Mesenchymal stem cell (in vitro differentiated cells and primary cell): Measurements from ENCODE around the gene ASXL1.

Experiments
- DNase-seq: peaks from one replicate; pipeline ENCODE4 v3.0.0-alpha.2; 2013
- H2AFZ ChIP-seq: one replicate; pipeline ENCODE4 v1.6.1; 2013; ENCODE audit warnings: low read depth, mild to moderate bottlenecking, control low read depth, inconsistent platforms, low read length, moderate library complexity
- H2AK5ac ChIP-seq: 2 replicates; pipeline ENCODE4 v1.6.1; 2013; ENCODE audit warnings: low read length, moderate library complexity, mild to moderate bottlenecking, inconsistent platforms; ENCODE audit not compliant: severe bottlenecking
- H2BK120ac ChIP-seq: one replicate; pipeline ENCODE4 v1.6.1; 2013; ENCODE audit warnings: low read depth, mild to moderate bottlenecking, inconsistent platforms, low read length, moderate library complexity
- H2BK12ac ChIP-seq, 2 experiments: one replicate each; pipeline ENCODE4 v1.6.1; 2013; ENCODE audit warnings: inconsistent platforms in 2 of 2, low read length in 2 of 2, mild to moderate bottlenecking in 2 of 2, moderate library complexity in 2 of 2, control low read depth in 1 of 2
- H2BK15ac ChIP-seq: one replicate; pipeline ENCODE4 v1.6.1; 2013; ENCODE audit warnings: mild to moderate bottlenecking, low read depth, inconsistent platforms; ENCODE audit not compliant: poor library complexity, severe bottlenecking
- H2BK5ac ChIP-seq: 2 replicates; pipeline ENCODE4 v1.6.1; 2013; ENCODE audit warnings: low read depth, mild to moderate bottlenecking, low read length, control low read depth, inconsistent platforms; ENCODE audit not compliant: poor library complexity, severe bottlenecking
- H3K14ac ChIP-seq, 2 experiments: one replicate each; pipeline ENCODE4 v1.6.1; 2013; ENCODE audit warnings: inconsistent platforms in 2 of 2, low read length in 2 of 2, control low read depth in 1 of 2, mild to moderate bottlenecking in 1 of 2, moderate library complexity in 1 of 2
- H3K18ac ChIP-seq, 2 experiments: one replicate each; pipeline ENCODE4 v1.6.1; 2013; ENCODE audit warnings: inconsistent platforms in 2 of 2, low read length in 2 of 2, control low read depth in 1 of 2, low read depth in 1 of 2, mild to moderate bottlenecking in 1 of 2
- H3K23ac ChIP-seq, 2 experiments: one replicate each; pipeline ENCODE4 v1.6.1; 2013; ENCODE audit warnings: inconsistent platforms in 2 of 2, low read length in 2 of 2, mild to moderate bottlenecking in 2 of 2, moderate library complexity in 2 of 2, control low read depth in 1 of 2
- H3K27ac ChIP-seq: 2 replicates; pipeline ENCODE4 v1.5.1; 2013; ENCODE audit warnings: mild to moderate bottlenecking, moderate library complexity, low read length, control low read depth, inconsistent platforms; ENCODE audit not compliant: poor library complexity, severe bottlenecking
- H3K27me3 ChIP-seq, 2 experiments: 2 replicates each; pipeline versions ENCODE4 v1.6.1 to v1.7.0; 2013; ENCODE audit warnings: low read length in 2 of 2, mild to moderate bottlenecking in 2 of 2, moderate library complexity in 2 of 2, control low read depth in 1 of 2, inconsistent platforms in 1 of 2; ENCODE audit not compliant: control insufficient read depth in 1 of 2, insufficient read depth in 1 of 2
- H3K36me3 ChIP-seq, 2 experiments: 2 replicates each; pipeline versions ENCODE4 v1.6.1 to v1.7.0; 2013; ENCODE audit warnings: low read length in 2 of 2, control low read depth in 1 of 2, inconsistent platforms in 1 of 2, low read depth in 1 of 2, mild to moderate bottlenecking in 1 of 2; ENCODE audit not compliant: insufficient read depth in 2 of 2, control insufficient read depth in 1 of 2
- H3K4ac ChIP-seq, 2 experiments: one replicate each; pipeline ENCODE4 v1.6.1; 2013; ENCODE audit warnings: inconsistent platforms in 2 of 2, low read length in 2 of 2, mild to moderate bottlenecking in 2 of 2, moderate library complexity in 2 of 2, control low read depth in 1 of 2, low read depth in 1 of 2
- H3K4me1 ChIP-seq: 2 replicates; pipeline ENCODE4 v1.6.1; 2013; ENCODE audit warnings: low read depth, low read length, control low read depth; ENCODE audit not compliant: control insufficient read depth, insufficient read depth
- H3K4me2 ChIP-seq: 2 replicates; pipeline ENCODE4 v1.6.1; 2013; ENCODE audit warnings: low read length, mild to moderate bottlenecking, inconsistent platforms; ENCODE audit not compliant: poor library complexity, severe bottlenecking
- H3K4me3 ChIP-seq, 2 experiments: 2 replicates each; pipeline versions ENCODE4 v1.5.1 to v1.7.0; 2013; ENCODE audit warnings: low read length in 2 of 2, mild to moderate bottlenecking in 2 of 2, control low read depth in 1 of 2, low read depth in 1 of 2; ENCODE audit not compliant: insufficient read depth in 1 of 2
- H3K79me1 ChIP-seq: replicated peaks from 2 replicates; pipeline ENCODE4 v1.6.1; 2013; ENCODE audit warnings: mild to moderate bottlenecking, control low read depth, low read length, inconsistent platforms; ENCODE audit not compliant: poor library complexity, severe bottlenecking
- H3K9ac ChIP-seq: 2 replicates; pipeline ENCODE4 v1.7.0; 2013; ENCODE audit warnings: mild to moderate bottlenecking, low read length, moderate library complexity
- H3K9me3 ChIP-seq: 2 replicates; pipeline ENCODE4 v1.7.0; 2013; ENCODE audit warnings: mild to moderate bottlenecking, low read length; ENCODE audit not compliant: control insufficient read depth
- H4K8ac ChIP-seq: one replicate; pipeline ENCODE4 v1.6.1; 2013; ENCODE audit warnings: inconsistent platforms, mild to moderate bottlenecking, low read length, moderate library complexity
- H4K91ac ChIP-seq: one replicate; pipeline ENCODE4 v1.6.1; 2013; ENCODE audit warnings: mild to moderate bottlenecking, low read length, inconsistent platforms
- WGBS: methylation state at CpG from one replicate; pipeline ENCODE4 v1.1.7; 2013; ENCODE audit warnings: mixed read lengths; 5-methylcytosine and 5-hydroxymethylcytosine counted together

The ASXL1 gene

GRCh38 chr20:32415494-32415893, 57.4 kb downstream of the ASXL1 start:
- WGBS = 56% methylated on average over 2 of the region's 2 CpGs
- no peak for DNase-seq

GRCh38 chr20:32416206-32416605, 58.1 kb downstream of the ASXL1 start:
- no peak for DNase-seq
- Histone ChIP-seq H3K79me1 (peaks cover 17% of the 10 kb centered on the region), H3K4me3 (no peak overlapping the region), H3K18ac (no peak overlapping the region), H3K23ac (no peak overlapping the region), H3K27ac (no peak overlapping the region), H2AK5ac (no peak overlapping the region), H3K4me1 (peaks cover 4% of the 10 kb centered on the region), H3K36me3 (peaks cover 0 to 3% of the 10 kb centered on the region in 2 experiments), H3K9ac (no peak overlapping the region), H3K27me3 (no peaks in the 10 kb centered on the region), H4K8ac (no peak overlapping the region), H2BK120ac (no peak overlapping the region), H2BK5ac (no peak overlapping the region), H4K91ac (no peak overlapping the region), H2BK15ac (no peak overlapping the region), H3K9me3 (no peaks in the 10 kb centered on the region), H3K14ac (no peak overlapping the region), H2AFZ (no peak overlapping the region), H2BK12ac (no peak overlapping the region), H3K4ac (no peak overlapping the region), H3K4me2 (no peak overlapping the region)
- 96% methylated on average over 1 of the region's 2 CpGs for WGBS

More at GRCh38 chr20:32415494-32415893, 57.4 kb downstream of the ASXL1 start:
- no peak overlapping the region for H3K4ac ChIP-seq
- no peak overlapping the region for H3K4me3 ChIP-seq
- no peak overlapping the region for H3K27ac ChIP-seq
- no peak overlapping the region for H4K91ac ChIP-seq
- no peak overlapping the region for H3K4me2 ChIP-seq
- peaks cover 17% of the 10 kb centered on the region for H3K79me1 ChIP-seq
- no peak overlapping the region for H2BK120ac ChIP-seq
- no peak overlapping the region for H2AFZ ChIP-seq
- H3K18ac ChIP-seq = no peak overlapping the region
- no peak overlapping the region for H2AK5ac ChIP-seq
- H3K4me1 ChIP-seq = peaks cover 4% of the 10 kb centered on the region
- H4K8ac ChIP-seq = no peak overlapping the region
- no peaks in the 10 kb centered on the region for H3K9me3 ChIP-seq
- no peak overlapping the region for H2BK5ac ChIP-seq
- no peak overlapping the region for H3K14ac ChIP-seq
- no peak overlapping the region for H2BK15ac ChIP-seq
- no peak overlapping the region for H2BK12ac ChIP-seq
- H3K9ac ChIP-seq = no peak overlapping the region
- peaks cover 1 to 3% of the 10 kb centered on the region in 2 experiments for H3K36me3 ChIP-seq
- H3K27me3 ChIP-seq = no peaks in the 10 kb centered on the region
- no peak overlapping the region for H3K23ac ChIP-seq

- Histone ChIP-seq H3K23ac (no peak overlapping the region), H2AFZ (no peak overlapping the region), H2AK5ac (no peak overlapping the region), H3K4me2 (no peak overlapping the region), H4K8ac (no peak overlapping the region), H3K18ac (no peak overlapping the region), H2BK5ac (no peak overlapping the region), H3K4me1 (peaks cover 4% of the 10 kb centered on the region), H3K4me3 (no peak overlapping the region), H3K36me3 (peaks cover 0 to 4% of the 10 kb centered on the region in 2 experiments), H3K27ac (no peak overlapping the region), H3K27me3 (no peaks in the 10 kb centered on the region), H4K91ac (no peak overlapping the region), H2BK15ac (no peak overlapping the region), H3K79me1 (peaks cover 14% of the 10 kb centered on the region), H2BK12ac (no peak overlapping the region), H2BK120ac (no peak overlapping the region), H3K9ac (no peak overlapping the region), H3K4ac (no peak overlapping the region), H3K9me3 (no peaks in the 10 kb centered on the region), H3K14ac (no peak overlapping the region)
- no peak for DNase-seq
- 92% methylated on average over 1 of the region's 2 CpGs for WGBS
Measured at GRCh38 chr20:32418376-32418775, 60.2 kb downstream of the ASXL1 start.

- H3K4me1 ChIP-seq = peaks cover 1% of the 10 kb centered on the region
- H3K27ac ChIP-seq = no peak overlapping the region
- no peak overlapping the region for H3K14ac ChIP-seq
- no peak overlapping the region for H3K9ac ChIP-seq
- 100% methylated on average over 1 of the region's 2 CpGs for WGBS
- H2AFZ ChIP-seq = no peak overlapping the region
- no peak overlapping the region for H2BK120ac ChIP-seq
- DNase-seq = no peak
- H2BK5ac ChIP-seq = no peak overlapping the region
- H4K91ac ChIP-seq = no peak overlapping the region
- H4K8ac ChIP-seq = no peak overlapping the region
- no peak overlapping the region for H3K4ac ChIP-seq
- H3K79me1 ChIP-seq = peaks cover 10% of the 10 kb centered on the region
- H3K4me2 ChIP-seq = no peak overlapping the region
- no peak overlapping the region for H3K23ac ChIP-seq
- H2BK12ac ChIP-seq = no peak overlapping the region
- H2BK15ac ChIP-seq = no peak overlapping the region
- no peak overlapping the region for H3K18ac ChIP-seq
- no peaks in the 10 kb centered on the region for H3K27me3 ChIP-seq
- H3K4me3 ChIP-seq = no peak overlapping the region
- no peak overlapping the region for H2AK5ac ChIP-seq
- H3K9me3 ChIP-seq = no peaks in the 10 kb centered on the region
- peaks cover 0 to 6% of the 10 kb centered on the region in 2 experiments for H3K36me3 ChIP-seq
Measured at GRCh38 chr20:32421290-32421689, 63.2 kb downstream of the ASXL1 start.
